G401 (cell line): Measurements from ENCODE around the gene GJA10. TPM values are rescaled to one million over a fixed set of nuclear protein-coding genes. Genes with fewer than 3 reads are reported as not detected.
A peak's percentile ranks its signal among the peaks of the same experiment; 100 is the strongest.

ENCODE experiments used
- DNase-seq: peaks from one replicate; pipeline ENCODE4 v3.0.0-alpha.2; 2015; ENCODE audit warnings: low spot score
- in situ Hi-C: cut with HindIII; loops from 2 replicates; pipeline ENCODE4 v1.10.0; 2016; ENCODE audit warnings: low sequenced_read_pairs, mixed read lengths
- total RNA-seq: library from RNA; depleted of rRNA; stranded (reverse); fragments of >200 nt; shearing (Covaris generic); gene quantifications from 2 replicates; pipeline ENCODE4 v1.2.3, GENCODE V29; 2014

GJA10 gene
- total RNA-seq, 1 experiment from 2014 or later = not detected

DNA sequence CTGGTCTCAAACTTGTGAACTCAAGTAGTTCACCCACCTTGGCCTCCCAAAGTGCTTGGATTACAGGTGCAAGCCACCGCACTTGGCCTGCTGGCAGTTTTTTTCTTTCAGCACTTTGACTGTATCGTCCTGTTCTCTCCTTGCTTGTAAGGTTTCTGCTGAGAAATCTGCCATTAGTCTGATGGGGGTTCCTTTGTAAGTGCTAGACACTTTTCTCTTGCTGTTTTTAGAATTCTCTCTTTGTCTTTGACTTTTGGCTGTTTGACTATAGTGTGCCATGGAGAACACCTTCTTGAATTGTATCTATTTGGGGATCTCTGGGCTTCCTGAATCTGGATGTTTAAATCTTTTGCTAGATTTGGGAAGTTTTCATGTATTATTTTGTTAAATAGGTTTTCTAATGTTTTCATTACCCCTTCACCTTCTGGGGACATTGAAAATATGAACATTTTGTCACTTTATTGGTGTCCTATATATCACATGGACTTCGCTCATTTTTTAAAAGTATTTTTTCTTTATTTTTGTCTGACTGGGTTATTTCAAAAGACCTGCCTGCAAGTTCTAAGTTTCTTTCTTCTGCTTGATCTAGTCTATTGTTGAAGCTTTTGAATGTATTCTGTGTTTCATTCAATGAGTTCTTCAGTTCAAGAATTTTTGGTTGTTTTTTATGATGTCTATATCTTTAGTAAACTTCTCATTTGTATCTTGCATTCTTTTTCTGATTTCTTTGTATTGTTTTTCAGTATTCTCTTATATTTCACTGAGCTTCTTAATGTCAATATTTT is 22.1 kb downstream of the GJA10 start:
- in situ Hi-C loops = no loop called here
- DNase-seq = no peak

DNA sequence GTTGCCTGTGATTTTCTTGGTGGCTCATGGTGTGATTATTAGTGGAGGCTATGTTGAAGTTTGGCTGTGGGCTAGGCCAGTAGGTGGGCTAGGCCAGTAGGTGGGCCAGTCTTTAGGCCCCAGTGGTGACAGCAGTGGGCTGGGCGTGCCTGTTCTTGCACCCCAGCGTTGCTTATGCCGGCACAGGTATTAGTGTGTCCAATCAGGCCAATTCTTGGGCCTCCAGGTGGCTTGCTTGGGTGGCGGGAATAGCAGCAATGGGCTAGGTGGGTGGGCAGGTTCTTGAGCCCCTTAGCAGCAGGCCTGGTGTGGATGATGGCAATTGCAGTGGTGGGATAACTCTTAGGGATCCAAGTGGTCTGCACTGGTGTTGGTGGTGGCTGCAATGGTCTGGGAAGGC is 22.9 kb downstream of the GJA10 start:
- DNase-seq = no peak
- in situ Hi-C loops = no loop called here

DNA sequence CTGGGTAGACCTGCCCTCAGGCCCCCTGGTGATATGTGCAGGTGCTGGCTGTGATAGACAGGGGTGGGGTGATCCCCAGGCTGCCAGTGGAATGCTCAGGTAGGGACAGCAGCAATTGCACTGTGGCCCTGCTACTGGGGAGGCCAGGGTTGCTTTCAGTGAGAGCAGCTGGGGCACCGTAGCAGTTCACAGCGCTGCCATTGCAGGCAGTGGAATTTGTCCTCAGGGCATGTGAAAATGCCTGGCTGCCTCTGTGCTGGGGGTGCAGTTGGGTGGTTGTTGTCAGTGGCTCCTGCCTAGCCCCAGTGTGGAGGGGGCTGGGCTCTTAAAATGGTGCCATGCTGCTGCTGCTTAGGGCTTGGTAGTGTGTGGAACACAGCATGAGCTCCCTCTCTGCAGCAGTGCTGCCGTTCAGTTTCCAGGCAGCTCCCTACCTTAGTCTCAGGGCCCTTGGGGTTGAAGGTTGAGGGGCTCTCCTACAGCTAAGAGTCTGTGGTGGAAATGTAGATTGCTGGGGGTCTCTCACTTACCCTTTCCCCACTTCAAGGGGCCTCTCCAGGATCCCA is 23.6 kb downstream of the GJA10 start:
- DNase-seq = no peak
- in situ Hi-C loops = no loop called here

DNA sequence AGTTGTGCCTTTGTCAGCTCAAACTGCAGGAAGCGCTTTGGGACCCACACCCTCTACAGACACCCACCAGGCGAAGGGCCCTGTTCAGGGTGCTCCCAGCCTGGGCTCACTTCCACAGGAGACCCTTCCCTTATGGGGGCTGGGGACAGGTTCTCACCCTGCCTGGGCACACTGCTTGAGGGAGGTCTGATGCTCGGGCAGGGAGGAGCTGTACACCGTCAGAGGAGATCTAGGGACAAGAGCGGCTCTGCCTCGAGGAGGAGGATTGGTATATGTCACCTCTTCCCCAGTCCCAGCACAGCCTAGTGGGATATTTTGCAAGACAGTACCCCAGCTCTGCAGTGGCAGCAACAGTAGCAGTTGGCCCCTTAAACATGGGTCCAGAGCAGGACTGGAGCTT is 26.9 kb downstream of the GJA10 start:
- no peak for DNase-seq
- in situ Hi-C loops = no loop called here

DNA sequence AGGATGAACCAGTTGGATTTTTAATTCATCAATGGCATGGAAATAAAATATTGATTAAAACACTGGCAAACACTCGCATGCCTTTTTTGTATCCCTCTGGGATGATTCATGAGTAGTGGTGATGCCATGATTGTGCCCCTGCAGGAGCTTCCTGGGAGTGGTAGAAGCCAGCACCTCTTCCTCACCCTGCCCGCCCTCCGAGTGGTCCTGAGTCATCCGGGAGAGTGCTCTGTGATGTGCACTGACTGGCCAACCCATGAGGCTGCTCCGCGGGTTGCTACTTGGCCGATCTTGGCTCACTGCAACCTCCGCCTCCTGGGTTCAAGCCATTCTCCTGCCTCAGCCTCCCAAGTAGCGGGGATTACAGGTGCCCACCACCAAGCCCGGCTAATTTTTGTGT is 27.4 kb downstream of the GJA10 start:
- in situ Hi-C loops = no loop called here
- no peak for DNase-seq

DNA sequence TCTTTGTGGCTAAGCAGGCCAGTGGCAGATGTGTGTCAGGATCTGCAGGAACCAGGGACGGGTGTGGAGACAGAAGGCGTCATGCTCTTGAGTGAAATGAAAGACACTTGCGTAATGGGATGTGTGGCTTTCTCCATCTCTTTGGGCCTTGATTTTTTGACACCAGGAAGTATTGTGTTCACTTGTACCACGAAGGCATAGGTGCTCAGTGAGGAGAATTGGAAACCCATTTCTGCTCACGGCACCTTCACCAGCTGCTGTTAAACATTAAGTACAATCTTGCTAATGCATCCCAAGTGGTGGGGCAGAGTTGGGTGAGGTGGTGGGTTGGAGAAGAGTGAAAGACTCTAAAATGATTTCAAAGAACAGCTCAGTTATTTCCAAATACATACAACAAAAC is 30.0 kb downstream of the GJA10 start:
- no peak for DNase-seq
- in situ Hi-C loops = no loop called here

DNA sequence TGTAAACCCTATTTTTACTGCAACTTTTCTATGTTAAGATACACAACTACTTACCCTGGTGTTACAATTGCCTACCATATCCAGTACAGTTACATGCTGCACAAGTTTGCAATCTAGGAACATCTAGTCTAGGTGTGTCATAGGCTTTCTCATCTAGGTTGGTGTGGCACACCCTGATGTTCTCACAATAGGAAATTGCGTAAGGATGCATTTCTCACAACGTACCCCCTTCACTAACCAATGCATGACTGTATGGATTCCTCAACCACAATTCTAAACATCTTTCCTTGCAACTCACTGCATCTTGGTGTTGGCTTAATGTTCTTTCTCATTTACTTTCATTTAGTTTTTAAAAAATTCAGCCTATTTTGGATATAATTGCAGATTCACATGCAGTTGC is 31.6 kb downstream of the GJA10 start:
- in situ Hi-C loops = no loop called here
- no peak for DNase-seq

DNA sequence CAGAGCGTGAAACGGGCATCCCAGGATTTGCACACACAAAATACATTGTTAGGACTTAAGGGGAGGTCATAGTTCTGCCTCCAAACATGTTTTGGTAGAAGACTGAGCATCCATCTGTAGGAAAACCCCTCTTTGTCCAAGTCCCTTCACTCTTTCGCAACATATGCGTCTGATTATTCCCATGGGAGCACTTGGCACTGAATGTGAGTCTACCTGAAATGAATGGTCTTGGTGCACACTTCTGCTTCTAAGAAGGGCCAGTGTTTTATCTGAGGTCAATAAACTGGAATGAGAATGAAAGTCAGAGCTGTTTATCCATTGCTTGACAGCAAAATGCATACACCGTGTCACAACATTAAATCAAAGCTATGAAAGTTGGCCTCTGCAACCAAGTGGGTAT is 33.0 kb downstream of the GJA10 start:
- in situ Hi-C loops = no loop called here
- no peak for DNase-seq

DNA sequence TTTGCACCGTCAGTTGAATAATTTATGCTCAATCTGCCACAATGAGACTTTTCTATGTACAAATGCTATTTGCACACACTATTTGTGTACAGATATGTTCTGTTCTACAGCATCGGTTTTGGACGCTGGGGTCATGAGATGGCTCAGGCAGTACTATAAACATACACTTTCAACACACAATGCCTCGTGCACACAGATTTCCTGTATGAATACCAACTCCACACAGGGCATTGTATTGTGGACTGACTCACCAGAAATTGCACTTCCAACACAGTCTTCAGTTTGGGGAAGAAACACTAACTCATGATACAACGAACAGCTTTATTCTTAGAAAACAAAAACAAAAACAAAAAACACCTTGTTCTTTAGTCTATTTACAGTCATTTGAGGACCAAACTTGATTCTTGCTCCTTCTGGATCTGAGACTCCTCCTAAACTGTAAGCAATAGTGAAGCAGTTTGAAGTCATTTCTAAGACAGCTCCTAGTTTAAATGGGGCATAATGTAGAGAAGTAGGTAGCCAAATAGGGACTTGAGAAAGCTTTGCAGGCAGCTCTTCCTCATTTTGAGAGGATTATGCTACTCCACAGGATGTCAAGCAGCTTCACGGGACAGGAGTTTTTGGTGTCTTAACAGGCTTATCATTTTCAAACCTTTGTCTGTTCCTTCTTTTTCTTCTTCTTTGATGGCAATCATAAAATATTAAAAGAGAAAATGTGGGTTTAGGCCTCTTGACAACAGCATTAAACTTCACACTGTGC is 33.7 kb downstream of the GJA10 start:
- in situ Hi-C loops = no loop called here
- no peak for DNase-seq

DNA sequence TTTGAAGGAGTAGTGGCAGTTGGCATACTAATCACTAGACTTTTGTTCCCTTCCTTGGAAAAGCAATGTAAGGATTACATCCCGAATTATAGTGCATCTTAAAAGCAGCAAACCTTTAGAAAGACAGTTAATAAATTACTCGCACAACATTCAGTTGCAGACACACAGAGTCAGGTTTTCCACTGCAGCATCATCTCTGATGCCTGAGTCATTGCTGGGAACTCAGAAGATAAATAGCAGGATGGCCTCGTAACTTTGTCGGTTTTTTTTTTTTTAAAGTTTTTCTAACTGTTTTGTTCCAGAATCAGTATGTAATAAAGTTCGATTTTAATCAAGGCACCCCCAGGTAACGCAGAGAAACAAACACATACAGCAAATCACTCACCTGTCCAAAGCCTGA is 34.3 kb downstream of the GJA10 start:
- no peak for DNase-seq

DNA sequence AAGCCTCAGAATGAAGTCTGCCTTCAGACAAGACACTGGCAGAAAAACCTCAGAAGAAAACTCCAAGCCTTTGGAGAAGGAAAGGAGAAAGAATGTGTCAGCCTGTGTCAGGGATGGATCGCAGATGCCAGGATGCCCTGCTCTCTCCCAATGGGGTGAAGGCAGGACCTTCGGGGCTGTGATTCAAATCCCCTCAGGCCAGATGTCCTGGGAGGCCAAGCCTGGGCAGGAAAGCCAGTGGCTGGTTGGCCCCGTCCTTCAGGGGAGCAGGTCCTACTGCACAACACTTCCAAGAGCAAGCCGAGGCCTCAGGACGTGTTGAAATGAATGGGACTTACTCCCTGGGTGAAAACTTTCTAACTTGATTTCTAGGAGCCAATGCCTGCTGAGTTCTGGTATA is 36.5 kb downstream of the GJA10 start:
- DNase-seq = no peak
- in situ Hi-C loops = no loop called here

More for the DNA sequence above, 34.3 kb downstream of the GJA10 start:
- in situ Hi-C loops = no loop called here

DNA sequence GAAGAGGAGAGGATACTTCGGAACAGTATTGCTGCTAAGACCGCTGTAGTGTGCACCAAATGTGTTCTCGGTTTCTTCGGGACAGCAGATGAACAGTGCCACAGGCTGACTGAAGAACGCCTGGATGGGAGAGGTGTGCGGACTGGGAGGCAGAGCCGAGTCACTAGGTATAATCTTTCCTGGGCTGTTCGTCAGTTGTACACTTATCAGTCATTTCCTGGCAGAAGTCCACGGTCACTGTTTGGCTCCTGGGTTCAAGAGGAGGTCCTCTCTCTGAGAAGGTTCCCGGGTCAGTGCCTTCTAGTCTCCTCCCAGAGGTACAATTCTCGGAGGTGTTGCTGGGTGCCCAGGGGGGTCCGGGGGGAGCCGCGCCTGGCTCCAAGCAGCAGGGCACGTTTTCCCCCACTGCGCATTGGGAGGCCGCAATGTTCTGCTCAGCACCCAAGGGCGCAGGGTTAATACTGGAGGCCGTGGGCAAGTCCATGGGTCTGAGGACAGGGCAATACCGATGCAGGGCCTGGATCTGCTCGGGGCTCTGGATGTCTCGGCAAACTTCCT is 38.1 kb downstream of the GJA10 start:
- in situ Hi-C loops = no loop called here
- no peak for DNase-seq

DNA sequence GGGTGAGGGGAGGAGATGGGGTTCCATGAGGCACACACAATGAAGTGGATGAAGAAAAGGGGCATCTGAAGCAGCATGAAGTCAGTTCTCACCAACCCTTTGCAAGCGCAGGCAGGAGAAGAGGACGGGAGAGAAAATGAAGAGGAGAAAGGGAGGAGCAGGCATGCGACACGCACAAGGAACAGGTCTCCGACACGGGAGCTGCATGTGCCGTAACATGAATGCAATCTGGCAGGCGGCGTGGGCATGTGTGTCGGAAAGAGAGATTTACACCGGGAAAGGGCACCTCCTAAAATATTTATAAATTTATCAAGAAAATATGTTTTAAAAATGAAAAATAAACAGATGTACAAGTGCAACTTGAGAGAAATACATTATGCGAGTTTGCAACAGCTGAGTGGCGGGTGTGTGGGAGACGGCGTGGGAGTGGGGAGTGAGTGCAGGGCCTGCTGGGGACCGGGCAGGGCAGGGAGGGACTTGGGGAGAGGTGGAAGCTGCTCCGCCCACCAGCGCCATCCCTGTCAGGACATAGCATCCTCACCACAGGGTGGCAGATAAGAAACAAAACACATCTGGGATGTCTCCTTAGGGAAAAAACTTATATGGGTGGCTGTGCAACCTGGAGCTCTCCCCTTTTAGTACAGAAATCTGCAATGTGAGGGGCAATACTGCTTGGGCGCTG is 40.6 kb downstream of the GJA10 start:
- in situ Hi-C loops = no loop called here
- no peak for DNase-seq

DNA sequence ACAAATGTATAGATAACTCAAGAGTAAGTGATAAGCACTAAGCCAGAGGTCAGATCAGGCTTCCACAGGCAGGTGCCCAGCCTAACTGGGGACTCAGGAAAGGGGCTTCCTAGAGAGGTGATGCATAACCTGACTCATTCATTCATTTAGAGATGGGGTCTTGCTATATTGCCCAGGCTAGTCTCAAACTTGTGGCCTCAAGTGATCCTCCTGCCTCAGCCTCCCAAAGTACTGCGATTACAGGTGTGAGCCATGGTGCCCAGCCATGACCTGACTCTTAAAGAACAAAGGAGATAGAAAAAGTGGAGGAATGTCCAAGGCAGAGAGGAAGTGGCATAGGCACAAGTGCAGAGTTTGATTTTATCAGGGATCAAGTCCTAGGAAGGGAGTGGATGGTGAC is 41.9 kb downstream of the GJA10 start:
- no peak for DNase-seq
- in situ Hi-C loops = no loop called here

DNA sequence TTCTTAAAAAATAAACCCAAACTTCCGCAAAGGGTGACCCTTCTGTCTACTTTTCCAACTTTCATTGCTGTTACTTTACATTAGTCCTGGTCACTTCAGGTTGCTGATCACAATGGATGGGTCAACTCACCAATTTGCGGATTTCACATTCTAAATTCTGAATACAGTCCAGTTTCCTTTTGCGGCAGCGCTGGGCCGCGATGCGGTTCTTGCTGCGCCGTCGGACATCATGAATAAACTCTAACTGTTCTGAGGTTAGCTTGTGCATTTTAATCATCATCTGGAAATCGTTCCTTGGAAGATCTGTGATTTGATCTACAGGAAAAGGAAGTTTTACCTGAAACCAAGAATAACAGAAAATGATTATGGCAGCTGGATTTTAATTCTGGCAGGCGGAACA is 43.7 kb downstream of the GJA10 start:
- in situ Hi-C loops = no loop called here
- no peak for DNase-seq

DNA sequence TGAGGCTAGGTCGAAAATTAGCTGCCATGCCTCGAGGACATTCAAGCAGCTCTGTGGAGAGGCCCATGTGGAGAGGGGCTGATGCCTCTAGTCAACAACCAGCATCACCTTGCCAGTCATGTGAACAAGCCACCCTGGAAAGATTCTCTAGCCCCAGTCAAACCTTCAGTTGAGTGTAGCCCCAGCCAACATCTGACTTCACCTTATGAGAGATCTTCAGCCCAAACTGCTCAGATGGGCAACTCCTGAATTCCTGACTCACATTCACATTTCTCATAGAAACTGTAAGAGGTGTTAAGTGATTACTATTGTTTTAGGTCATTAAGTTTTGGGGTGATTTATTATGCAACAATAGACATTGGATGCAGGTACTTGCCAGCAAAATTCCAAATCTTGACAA is 44.9 kb downstream of the GJA10 start:
- no peak for DNase-seq
- in situ Hi-C loops = no loop called here

DNA sequence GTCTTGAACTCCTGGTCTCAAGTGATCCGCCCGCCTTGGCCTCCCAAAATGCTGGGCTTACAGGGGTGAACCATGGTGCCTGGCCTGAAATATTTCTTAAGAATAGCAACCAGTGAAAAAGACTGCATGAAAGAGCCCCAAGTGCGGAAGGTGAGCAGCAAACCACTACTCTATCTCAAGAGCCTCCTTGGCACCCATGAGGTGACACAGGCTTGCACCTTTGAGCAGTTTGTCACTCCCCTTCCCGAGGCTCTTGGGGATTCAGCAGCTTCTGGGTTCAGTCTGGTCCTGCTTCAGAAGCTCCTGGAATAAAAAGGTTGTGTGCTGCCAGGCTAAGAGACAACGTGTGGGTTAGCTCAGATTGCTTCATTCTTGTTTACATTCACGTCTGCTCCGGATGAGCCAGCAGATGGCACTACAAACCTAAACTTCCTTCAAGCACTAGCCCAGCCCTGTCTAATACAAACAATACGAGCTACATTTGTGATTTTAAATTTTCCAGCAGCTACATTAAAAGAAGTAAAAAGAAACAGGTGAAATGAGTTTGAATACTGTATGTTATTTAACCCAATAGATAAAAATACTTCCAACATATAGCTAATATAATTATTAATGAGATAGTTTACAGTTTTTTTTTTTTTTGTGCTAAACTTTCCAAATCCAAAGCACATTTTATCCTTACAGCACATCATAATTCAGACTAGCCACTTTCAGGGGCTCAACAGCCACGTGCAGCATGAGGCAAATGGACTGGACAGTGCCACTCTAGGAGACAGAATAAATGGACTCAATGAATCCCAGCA is 46.2 kb downstream of the GJA10 start:
- in situ Hi-C loops = no loop called here

DNA sequence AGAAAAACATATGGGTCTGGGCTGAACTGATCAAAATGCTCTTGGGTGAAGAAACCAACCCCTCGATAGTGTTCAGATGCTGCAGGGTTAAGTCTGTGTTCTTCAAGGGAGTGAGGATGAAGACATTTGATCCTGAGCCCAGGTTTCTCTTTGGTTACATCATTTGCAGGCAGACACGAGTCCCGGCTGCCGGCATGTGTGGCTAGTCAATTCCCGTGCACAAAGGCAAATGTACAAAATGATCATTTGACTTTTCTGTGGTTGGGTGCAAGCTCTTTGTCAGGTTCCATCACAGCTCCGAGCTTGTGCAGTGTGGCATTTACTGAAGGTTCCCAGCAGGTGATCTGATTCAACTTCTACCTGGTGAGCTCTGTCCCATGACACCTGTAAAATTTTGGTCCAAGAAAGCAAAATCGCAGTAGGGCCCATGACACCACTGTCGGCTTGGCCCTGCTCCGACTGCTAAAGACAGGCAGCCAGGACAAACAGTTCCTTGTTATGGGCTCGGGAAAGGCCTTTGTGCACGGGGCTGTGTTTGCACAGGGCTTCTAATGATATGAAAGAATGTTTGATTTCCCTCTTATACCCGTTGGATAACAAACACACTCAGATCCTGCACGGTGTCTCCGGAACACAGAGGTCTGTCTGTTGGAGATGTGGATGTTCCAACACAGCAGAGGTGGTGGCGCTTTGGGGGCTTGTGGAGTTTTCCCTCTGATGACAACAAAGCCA is 46.9 kb downstream of the GJA10 start:
- in situ Hi-C loops = no loop called here
- peak; percentile 70 for DNase-seq

More for the DNA sequence above, 46.2 kb downstream of the GJA10 start:
- peak; percentile 95 for DNase-seq
